Neural cell (in vitro differentiated cells): ENCODE data around the gene CELF5.

Experiments
- CTCF ChIP-seq: fragments of 450-650 bp; IDR thresholded peaks from 2 replicates; pipeline ENCODE4 v1.5.1; 2014; ENCODE audit warnings: antibody characterized with exemption, mild to moderate bottlenecking, moderate library complexity; ENCODE audit not compliant: poor library complexity, severe bottlenecking
- TAF1 ChIP-seq: IDR thresholded peaks from 2 replicates; pipeline ENCODE4 v1.6.1; 2012; ENCODE audit warnings: low read depth

GRCh38 chr19:3275583-3276340, 51.3 kb downstream of the CELF5 start:
- TF ChIP-seq CTCF (peak; percentile 55), TAF1 (peak; percentile 58)
